Stimulated activated CD8-positive, alpha-beta memory T cell treated with anti-CD3 and anti-CD28 coated beads, Interleukin-12 subunit alpha, Interleukin-12 subunit beta, amount 100 ng/mL, for 1 hour (primary cell): ENCODE measurements around the gene MEGF6.

ENCODE experiments used
- DNase-seq: peaks from one replicate; pipeline ENCODE4 v3.0.0-alpha.2; 2020; ENCODE audit warnings: low read depth

MEGF6 gene

DNA sequence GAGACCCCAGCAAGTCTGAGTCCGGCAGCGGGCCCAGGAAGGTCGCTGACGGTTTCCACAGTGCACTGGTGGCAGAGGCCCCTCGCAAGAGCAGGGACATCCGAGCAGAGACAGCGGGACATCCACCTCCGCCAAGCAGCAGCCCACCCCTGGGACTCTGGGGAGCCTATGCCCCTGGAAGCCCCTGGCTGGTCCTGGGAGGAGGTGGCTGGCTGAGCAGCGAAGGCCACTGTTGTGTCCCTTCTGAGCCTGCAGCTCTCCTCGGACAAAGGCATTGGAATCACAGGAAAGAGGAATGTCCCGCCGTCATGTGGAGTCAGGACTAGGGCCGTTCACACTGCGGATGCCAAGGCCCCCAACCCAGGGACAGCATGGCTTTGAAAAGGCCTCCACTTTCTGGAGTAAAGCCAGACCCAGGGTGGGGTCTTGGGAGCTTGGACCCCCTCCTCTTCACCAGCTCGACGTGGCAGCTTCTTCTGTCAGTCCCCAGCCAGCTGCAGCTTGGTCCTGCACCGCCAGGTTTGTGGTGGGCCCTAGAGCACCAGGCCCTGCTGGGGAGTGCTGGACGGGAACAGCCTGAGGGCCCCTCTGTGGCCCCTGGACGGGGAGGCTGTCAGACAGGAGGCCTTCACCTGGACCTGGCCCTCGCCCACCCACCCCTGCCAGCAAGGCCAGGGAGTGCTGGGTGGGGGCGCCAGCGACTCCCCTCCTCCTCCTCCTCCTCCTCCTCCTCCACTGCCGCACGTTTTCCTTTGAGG, 1.4 kb downstream of the MEGF6 start:
- DNase-seq = no peak

DNA sequence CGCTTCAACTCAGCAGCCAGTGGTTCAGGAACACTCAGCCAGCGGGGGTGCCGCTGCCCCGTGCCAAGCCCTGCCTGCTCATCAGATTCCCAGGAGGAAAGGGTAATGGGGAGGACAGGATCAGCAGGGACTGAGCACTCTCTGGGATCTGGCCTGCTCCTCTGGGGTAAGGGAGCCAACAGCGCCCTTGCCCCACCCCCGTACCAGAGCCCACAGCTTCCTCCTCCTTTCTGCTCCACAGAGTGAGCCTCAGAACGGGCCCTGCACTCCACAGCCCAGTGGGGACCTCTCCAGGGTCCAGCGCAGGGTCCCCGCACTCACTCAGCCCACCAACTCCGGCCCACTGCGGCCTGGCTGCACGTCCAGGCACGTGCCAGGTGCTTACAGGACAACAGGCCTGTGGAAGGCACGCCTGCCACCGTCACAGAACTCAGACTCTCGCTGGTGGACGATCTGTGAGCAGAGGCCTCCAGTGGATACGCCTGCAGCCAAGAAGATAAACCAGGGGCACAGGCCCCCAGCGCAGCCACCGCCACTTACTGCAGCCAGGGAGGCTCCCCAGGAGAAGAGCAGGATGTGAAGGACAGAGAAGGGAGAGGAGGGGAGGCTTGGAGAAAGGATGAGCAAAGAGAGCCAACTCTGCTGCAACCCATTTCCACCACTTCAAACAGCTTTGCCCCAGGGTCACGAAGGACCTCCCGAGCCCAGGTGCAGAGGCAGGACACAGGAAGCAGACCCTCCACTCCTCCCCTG, 2.1 kb downstream of the MEGF6 start:
- no peak for DNase-seq

DNA sequence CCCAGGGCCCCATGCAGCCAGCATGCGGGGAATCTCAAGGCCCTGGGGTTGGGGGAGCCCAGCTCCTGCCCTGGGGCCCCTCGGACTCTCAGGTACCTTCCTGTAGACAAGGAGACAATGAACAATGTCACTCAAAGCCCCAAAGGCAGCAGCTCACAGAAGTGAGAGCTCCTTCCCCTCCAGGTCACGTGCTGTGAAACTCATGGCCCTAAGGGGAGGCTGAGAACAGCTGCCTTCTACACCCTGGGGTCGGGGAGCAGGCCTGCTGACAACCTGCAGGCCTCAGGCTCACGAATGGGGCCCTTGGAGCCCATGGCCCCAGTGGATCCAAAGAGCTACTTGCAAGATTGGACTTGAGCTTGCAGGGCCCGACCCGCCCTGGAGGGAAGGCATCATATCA, 3.2 kb downstream of the MEGF6 start:
- no peak for DNase-seq

DNA sequence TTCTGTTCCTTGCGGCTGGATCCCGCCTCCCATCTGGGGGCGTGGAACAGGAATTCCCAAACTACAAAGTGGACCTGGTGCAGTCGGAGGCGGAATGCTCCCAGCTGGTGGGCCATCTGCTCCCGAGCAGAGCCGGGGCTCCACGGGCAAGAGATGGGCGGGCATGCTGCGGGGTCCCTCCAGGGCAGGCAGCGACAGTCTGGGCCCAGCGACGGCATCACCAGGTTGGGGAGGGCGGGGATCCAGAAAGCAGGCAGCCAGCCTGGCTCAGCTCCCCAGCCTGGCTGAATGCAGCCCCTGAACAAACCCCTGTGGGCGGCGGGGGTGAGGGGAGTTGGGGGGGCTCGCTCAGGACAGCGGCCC, 3.6 kb downstream of the MEGF6 start:
- no peak for DNase-seq

DNA sequence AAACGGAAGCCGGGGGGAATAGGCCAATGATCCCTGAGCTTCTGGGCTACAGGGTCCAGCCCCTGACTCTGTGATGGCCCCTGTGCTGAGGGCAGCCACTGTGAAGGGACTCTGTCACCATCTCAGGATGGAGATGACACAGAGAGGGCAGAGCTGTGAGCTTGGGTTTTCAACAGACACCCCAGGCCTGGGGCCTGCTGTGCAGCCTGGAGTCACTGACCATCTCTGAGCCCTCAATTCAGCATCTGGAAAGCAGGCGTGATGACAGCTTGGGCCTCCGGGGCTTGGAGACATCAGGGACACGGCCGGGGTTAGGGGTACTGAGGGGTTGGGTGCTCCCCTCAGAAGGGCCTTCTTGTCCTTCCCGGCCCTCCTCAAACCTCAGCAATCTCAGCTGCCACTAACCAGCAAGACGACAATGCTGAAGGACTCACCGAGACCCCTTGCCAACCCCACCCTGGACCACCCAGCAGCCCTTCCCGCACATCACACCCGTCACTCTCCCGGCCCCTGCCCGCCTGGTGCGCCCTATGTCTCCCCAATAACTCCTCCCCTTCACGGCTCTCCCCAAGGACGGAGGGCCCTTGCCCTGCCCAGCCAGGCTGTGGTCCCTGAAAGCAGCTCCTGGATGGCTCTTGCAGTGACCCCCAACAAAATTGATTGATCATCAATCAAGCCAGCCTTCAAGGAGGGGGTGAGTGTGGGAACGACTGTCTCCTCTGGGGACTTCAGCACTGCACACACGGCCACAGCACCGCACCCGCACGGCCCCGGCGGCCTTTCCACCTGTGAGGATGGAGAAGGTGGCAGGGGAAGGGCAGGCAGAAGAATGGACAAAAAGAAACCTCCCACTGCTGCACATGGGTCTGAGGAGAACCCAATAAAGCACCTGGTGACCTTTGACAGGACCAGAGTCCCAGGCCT, 4.3 kb downstream of the MEGF6 start:
- DNase-seq = no peak

DNA sequence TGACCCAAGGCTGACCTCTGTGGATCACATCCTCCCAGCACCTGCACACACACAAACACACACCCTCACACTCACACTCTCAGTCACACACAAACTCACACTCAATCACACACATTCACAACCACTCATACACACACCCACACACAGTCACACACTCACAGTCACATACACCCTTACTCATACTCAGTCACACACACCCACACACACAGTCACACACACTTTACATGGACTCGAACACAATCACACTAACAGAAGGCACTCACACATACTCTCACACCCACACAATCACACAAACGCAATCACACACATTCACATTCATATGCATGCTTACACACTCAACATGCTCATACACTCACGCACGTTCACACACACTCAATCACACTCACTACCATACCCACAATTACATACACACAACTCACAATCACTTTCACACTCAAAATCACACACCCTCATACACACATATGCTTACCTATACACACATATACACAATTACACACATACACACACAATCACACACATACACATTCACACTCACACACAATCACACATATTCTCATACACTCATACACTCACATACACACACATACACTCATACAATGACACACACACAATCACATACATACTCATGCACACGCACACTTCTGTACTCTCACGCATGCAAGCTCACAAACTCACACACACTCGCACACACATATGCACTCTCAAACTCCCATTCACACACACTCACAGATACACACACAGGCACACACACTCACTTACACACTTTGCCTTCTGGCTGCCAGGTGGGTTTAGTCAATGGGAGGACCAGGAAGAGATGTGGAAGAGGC, 6.1 kb downstream of the MEGF6 start:
- no peak for DNase-seq

DNA sequence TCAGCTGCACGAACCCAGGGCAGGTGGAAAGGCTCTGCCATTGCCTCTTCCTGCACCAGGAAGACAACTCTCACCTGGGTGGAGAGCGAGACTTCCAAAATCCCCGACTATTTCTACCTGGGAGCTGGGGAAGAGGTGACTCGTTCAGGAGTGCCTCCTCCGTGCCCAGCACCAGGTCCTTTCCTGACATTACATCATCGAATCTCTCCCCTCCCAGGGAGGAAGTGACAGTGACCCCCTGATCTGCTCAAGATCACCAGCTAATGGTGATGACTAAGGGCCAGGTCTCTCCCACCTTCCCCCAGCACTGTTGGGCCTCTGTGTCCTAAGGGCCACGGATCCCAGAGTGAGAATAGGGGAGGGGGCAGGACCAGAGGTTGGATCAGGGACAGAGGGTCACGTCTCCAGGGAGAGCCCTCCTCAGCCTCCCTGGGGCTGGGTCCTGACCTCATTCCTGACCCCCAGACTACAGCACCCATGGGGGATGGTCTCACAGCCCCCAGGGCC, 6.8 kb downstream of the MEGF6 start:
- no peak for DNase-seq

DNA sequence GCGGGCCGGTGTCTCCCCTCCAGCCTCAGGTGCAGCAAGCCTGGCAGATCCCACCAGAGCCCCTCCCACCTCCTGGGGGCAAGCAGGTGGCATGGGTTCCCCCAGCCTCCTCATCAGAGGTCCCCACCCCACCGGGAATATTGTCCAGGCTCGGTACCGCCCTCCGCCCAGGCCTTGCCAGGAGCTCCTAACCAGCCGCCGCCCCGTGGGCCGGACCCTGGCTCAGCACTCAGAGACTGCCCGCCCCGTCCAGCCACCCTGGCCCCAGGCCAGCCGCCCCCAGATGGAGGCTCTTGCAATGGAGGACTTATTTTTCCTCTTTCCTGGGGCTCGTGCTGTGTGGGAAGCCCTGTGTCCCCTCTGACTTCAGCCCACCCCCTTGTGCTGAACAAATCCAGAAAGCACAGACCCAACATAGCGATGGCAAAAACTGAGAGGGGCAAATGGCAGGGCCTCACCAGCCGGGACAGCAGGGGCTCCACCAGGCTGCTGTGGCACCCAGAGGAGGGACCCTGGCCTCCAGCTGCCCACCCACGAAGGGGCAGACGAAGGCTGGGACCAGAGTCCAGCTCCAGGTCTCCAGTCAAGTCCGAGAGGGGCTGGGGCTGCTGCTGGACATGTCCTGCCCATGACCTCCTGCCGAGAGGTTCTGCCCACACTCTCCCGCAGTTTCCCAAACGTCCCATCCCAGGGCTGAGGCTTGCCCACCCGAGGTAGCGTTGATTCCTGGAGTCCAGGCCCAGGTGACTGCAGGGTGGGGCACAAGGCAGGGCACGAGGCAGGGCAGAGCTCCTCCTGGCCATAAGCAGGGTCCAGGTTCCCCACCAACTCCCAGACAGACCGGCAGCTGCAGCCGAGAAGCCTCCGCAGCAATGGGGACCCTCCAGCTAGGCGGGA, 7.5 kb downstream of the MEGF6 start:
- DNase-seq = no peak

DNA sequence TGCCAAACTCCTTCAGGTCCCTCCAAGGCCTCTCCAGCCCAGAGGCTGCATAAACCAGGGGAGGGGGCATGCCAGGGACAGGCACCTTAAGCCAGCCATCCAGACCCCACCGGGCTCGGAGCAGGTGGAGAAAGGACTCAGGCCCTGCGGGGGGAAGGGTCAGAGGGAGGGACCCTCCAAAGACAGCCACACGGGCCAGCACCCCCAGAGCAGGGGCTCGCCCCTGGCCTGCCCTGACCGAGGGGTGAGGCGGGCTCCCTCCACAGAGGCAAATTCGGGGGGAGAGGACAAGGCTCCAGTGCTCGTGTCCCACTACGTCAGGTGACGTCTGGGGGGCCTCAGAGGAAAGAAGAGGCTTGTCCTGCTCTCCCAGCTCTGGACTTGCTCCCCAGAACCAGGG, 8.2 kb downstream of the MEGF6 start:
- no peak for DNase-seq

DNA sequence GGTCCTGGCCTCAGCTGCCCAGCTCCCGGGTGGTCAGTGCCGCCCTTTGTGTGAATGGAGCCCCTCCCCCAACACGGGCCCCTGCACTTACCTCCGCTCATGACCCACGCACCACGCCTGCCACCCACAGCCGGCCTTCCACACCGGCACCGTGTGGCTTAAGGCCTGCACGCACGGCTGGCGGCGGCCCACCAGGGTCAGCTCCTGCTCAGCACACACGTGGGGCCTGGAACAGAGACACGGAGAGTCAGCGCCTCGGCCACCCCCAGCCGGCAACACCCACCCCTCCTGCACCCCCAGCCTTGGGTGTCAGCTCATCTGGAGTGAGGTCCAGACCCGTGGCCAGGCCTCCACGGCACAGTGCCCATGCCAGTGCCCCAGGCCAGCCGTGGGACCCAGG, 8.9 kb downstream of the MEGF6 start:
- no peak for DNase-seq

DNA sequence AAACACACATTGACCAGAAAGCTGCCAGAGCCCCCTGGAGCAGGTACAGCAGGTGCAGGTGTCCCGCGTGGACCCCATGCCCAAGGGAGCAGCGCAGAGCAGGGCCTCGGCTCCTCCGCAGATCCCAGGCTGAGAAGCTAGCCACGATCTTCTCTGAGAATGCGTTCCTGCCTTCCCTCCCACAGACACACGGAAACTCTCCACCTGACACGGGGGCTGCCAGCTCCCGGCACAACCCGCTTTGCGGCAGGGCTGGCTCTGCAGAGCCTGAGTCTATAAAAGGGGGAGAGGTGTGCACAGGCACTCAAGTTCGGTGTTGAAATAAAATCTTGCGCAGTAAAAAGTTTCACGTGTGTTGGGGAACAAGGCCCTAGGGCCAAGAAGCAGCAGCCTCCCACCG, 9.6 kb downstream of the MEGF6 start:
- no peak for DNase-seq

DNA sequence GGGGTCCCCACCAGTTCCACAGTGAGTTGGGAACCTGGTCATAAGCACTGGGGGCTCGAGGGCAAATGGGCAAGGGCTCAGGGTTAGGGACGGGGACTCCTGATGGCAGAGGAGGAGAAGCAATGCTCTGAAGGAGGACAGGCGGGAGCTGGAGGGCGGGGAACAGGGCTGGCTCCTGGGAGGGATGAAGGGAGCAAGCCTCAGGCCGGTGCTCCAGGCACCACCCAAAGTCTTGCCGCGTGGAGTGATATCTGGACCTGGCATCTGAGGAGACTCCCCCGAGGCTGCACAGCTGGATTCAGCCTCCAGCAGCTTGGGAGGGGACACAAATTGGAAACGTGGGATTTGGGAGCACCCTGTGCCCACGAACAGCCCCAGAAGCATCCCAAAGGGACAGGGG, 11.0 kb downstream of the MEGF6 start:
- no peak for DNase-seq

DNA sequence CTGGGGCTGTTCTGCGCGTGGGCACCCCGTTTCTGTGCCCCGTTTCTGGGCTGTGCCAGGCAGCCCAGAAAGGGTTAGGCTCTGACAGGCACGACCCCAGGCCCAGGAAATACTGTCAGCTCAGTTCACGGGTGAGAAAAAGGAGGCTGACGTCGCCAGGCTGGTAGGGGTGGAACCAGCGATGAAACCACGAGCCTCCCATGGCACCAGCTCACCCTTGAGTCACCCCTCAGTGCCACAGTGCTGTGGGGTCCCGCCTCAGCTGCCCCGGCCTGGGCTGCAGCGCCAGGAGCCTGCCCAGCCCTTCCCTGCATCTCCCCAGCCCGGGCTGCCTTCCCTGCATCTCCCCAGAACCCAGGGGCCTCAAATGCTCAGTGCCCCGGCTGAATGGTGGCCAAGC, 11.5 kb downstream of the MEGF6 start:
- no peak for DNase-seq

DNA sequence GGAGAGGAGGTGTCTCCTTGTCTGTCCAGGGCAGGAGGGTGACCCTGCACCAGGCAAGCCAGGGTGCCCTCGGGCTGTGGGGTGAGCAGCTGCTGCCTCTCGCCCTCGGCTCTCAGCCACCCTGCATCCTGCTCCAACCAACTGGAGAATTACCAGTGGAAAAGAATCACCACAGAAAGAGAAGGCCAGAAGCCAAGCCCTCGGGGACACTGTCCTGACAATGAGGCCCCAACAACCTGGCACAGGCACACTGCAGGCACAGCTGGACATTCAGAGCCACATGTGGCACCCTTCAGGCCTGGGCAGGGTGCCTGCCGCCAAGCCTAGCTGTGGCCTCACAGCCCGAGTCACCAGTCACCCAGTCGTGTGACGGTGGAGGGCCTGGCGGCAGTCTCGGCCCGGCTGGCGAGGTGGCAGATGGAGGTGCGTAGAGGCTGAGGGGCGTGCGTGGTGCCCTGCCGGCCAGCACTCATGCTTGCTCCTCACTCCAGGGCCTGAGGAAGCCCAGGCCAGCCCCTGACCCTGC, 12.0 kb downstream of the MEGF6 start:
- no peak for DNase-seq

DNA sequence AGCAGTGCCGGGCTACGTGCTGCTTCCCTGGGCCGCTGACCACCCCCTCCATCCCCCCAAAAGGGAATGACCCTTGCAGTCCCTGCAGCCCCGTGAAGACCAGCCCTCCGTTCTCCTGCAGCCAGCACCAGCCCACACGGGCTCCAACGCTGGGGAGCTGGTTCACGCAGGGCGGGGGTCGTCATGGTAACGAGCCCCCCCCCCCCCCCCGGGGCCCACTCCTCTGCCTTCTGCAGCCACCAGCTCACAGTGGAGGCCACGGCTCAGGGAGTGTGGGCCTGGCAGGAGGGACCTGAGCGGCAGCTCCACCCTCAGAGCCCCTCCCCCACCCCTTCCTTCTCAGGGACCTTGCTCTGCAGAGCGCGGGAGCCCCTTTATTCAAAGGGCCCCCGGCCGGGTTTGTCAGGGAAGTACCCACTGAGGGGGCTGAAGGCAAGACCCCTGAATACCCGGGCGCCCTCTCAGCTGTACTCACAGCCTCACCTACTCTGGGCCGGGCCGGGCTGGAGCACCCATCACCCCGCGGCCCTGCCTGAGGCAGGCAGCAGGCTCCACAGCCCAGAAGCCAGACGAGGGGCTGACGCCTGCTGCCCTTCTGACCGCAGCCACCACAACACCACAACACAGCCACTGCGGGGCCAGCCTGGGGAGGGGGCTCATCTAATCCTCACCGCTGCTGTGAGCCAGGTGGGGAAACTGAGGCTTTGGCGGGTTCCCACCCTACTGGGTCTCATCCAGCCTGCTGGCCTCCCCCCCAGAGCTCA, 12.6 kb downstream of the MEGF6 start:
- DNase-seq = no peak

DNA sequence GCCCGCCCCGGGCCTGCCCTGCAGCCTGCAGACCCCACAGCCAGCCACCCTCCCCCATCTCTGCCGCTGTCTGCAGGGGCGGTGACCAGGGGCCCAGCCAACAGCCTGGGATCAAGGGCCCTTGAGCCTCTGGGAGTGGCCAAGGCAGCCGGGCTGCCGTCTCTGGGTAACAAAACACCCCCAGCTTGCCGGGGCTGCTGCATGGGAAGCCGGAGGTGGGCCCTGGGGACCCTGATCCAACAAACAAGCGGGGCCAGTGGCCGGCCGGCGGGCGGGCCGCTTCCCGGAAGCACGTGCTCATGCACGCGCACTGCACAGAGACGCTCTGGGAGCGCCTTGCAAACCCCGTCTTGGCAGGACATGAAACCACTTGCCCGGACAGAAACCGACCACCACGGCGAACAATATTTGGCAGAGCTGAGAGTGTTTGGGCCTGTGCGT, 13.2 kb downstream of the MEGF6 start:
- no peak for DNase-seq

DNA sequence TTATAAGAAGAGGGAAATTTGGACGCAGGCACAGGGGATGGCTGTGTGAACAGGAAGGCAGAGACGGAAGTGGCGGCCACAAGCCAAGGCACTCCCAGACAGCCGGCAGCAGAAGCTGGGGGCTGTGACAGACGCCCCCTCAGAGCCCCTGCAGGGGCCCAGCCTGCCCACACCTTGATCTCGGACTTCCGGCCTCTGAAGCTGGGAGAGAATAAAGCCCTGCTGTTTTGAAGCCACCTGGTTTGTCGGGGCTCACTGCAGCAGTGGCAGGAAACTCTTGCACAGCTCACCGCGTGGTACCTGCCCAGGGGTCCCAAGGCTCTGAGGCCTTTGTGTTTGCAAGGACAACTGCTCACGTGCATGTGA, 13.7 kb downstream of the MEGF6 start:
- no peak for DNase-seq

DNA sequence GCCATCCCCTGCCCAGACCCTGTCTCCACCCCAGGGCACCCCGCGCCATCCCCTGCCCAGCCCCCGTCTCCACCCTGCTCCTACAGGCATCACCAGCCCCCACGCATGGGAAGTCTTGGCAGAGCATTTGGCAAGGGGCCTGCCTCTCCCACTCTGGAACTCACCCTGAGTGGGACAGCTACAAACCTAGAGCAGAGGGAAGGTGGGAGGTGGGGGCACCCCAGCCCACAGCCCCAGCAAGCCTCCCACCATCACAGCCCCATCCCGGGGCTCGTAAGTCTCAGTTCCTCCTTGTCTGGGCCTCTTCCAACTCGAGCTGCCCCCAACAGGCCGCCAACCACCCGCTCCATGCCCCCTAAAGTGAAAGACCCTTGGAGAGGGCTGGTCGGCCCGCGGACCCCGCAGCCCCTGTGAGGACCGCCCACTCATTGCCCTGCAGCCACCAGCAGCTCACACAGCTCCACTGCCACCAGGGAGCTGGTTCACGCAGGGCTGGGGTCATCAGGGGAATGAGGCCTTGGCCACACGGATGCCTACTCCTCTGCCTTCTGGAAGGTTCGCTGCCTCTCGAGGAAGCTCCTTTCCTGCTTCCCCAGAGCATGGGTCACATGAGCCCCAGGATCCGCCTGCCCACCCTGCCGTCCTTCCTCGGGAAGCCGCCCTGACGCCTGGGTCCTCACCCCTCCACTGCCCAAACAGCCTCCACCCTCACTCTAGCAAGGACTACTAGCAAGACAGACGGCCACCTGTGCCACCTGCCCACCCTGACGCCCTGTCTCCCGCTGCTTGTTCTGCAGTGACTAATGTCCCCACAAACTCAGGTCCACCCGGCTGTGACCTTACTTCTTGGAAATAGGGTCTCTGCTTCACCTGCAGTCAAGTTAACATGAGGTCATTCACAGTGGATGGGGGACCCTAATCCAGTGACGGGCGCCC, 14.4 kb downstream of the MEGF6 start:
- no peak for DNase-seq
